GM23248 (cell line): Measurements from ENCODE around the gene MYRIP. TPM values are rescaled to one million over a fixed set of nuclear protein-coding genes. Genes with fewer than 3 reads are reported as not detected.

Experiments used
- DNase-seq: peaks from one replicate; pipeline ENCODE4 v3.0.0-alpha.2; 2015
- H2AFZ ChIP-seq: fragments of 200-600 bp; sonication (generic); 2 replicates; pipeline ENCODE4 v1.6.1; 2016; ENCODE audit warnings: antibody characterized with exemption
- H3F3A ChIP-seq: fragments of 200-600 bp; sonication (generic); 2 replicates; pipeline ENCODE4 v1.6.1; 2016; ENCODE audit warnings: mild to moderate bottlenecking, antibody characterized with exemption, mixed run types; ENCODE audit not compliant: insufficient read depth
- H3K27ac ChIP-seq: fragments of 200-600 bp; sonication (generic); 2 replicates; pipeline ENCODE4 v1.5.1; 2016; ENCODE audit warnings: mild to moderate bottlenecking
- H3K27me3 ChIP-seq: fragments of 200-600 bp; sonication (generic); replicated peaks from 2 replicates; pipeline ENCODE4 v1.6.1; 2016; ENCODE audit warnings: mild to moderate bottlenecking; ENCODE audit not compliant: insufficient read depth
- H3K36me3 ChIP-seq: fragments of 200-600 bp; sonication (generic); 2 replicates; pipeline ENCODE4 v1.6.1; 2016; ENCODE audit warnings: low read depth, mild to moderate bottlenecking
- H3K4me1 ChIP-seq: fragments of 200-600 bp; sonication (generic); 2 replicates; pipeline ENCODE4 v1.6.1; 2016; ENCODE audit warnings: mild to moderate bottlenecking; ENCODE audit not compliant: insufficient read depth
- H3K4me2 ChIP-seq: fragments of 200-600 bp; sonication (generic); one replicate; pipeline ENCODE4 v1.6.1; 2016; ENCODE audit warnings: mild to moderate bottlenecking; ENCODE audit not compliant: unreplicated experiment
- H3K4me3 ChIP-seq: fragments of 200-600 bp; sonication (generic); 2 replicates; pipeline ENCODE4 v1.5.1; 2016; ENCODE audit warnings: mild to moderate bottlenecking
- H3K79me2 ChIP-seq: fragments of 200-600 bp; sonication (generic); 2 replicates; pipeline ENCODE4 v1.6.1; 2016; ENCODE audit warnings: mild to moderate bottlenecking; ENCODE audit not compliant: insufficient read depth
- H3K9ac ChIP-seq: fragments of 200-600 bp; sonication (generic); 2 replicates; pipeline ENCODE4 v1.6.1; 2016; ENCODE audit warnings: mild to moderate bottlenecking
- H3K9me2 ChIP-seq: fragments of 200-600 bp; sonication (generic); 2 replicates; pipeline ENCODE4 v1.6.1; 2016; ENCODE audit warnings: mixed run types, mild to moderate bottlenecking, moderate library complexity; ENCODE audit not compliant: insufficient read depth
- H3K9me3 ChIP-seq: fragments of 200-600 bp; sonication (generic); one replicate; pipeline ENCODE4 v1.6.1; 2017; ENCODE audit warnings: low read depth
- H4K20me1 ChIP-seq: fragments of 200-600 bp; sonication (generic); 2 replicates; pipeline ENCODE4 v1.6.0; 2016; ENCODE audit not compliant: insufficient read depth
- EZH2 ChIP-seq: fragments of 200-600 bp; sonication (generic); IDR thresholded peaks from 2 replicates; pipeline ENCODE4 v1.6.1; 2018; ENCODE audit warnings: antibody characterized with exemption, mild to moderate bottlenecking; ENCODE audit not compliant: insufficient read depth, poor library complexity, severe bottlenecking
- EZH2phosphoT487 ChIP-seq: fragments of 200-600 bp; sonication (generic); IDR thresholded peaks from 2 replicates; pipeline ENCODE4 v1.6.1; 2018; ENCODE audit warnings: antibody characterized with exemption, moderate library complexity, mild to moderate bottlenecking, low read depth; ENCODE audit not compliant: insufficient read depth
- WGBS, 2 experiments: methylation state at CpG; one replicate each; pipeline ENCODE4 v1.1.6; 2015 to 2017; ENCODE audit warnings: low lambda C conversion rate in 2 of 2, low coverage in 1 of 2; ENCODE audit errors: missing lambda C conversion rate in 2 of 2; 5-methylcytosine and 5-hydroxymethylcytosine counted together
- in situ Hi-C: fragments of 300-500 bp; cut with MboI; formaldehyde crosslinking; loops from 2 replicates; pipeline ENCODE4 v1.15.0; 2020
- polyA plus RNA-seq: library from polyadenylated mRNA; unstranded; fragments of >200 nt; fragmentation: Nextera tagmentation; extraction: Ambion mirVana; gene quantifications from 2 replicates; pipeline ENCODE4 v1.2.1, GENCODE V29; 2016
- total RNA-seq: library from RNA; depleted of rRNA; stranded (reverse); fragments of >200 nt; shearing (Covaris generic); gene quantifications from 2 replicates; pipeline ENCODE4 v1.2.3, GENCODE V29; 2014

MYRIP gene
- total and polyA plus RNA-seq, 2 experiments from 2014 or later, result 0.11 to 0.32 TPM

- no peak overlapping the region for H3K27ac ChIP-seq
- H3K9me3 ChIP-seq, result no peaks in the 10 kb centered on the region
- no peak overlapping the region for H2AFZ ChIP-seq
- in situ Hi-C loops, result loop anchor here (25.0 kb wide), 1 partner anchor 441 kb away; no protein-coding TSS in a partner anchor
- no peaks in the 10 kb centered on the region for H4K20me1 ChIP-seq
- no peaks in the 10 kb centered on the region for H3F3A ChIP-seq
- no peaks in the 10 kb centered on the region for H3K27me3 ChIP-seq
- H3K4me1 ChIP-seq, result no peaks in the 10 kb centered on the region
- no peaks in the 10 kb centered on the region for H3K79me2 ChIP-seq
- H3K9me2 ChIP-seq, result no peaks in the 10 kb centered on the region
- H3K4me2 ChIP-seq, result no peak overlapping the region
- H3K36me3 ChIP-seq, result no peaks in the 10 kb centered on the region
- no peak overlapping the region for H3K9ac ChIP-seq
- 3% methylated on average over 3 of the region's 3 CpGs for WGBS, 2 experiments
- DNase-seq, result no peak
- H3K4me3 ChIP-seq, result no peak overlapping the region
- TF ChIP-seq EZH2, result no peak
- TF ChIP-seq EZH2phosphoT487, result no peak
Observed at GRCh38 chr3:39978308-39978707, 168.9 kb downstream of the MYRIP start.

- WGBS, 2 experiments, result 51 to 63% methylated on average over 4 of the region's 4 CpGs
- TF ChIP-seq EZH2, result no peak
- TF ChIP-seq EZH2phosphoT487, result no peak
- no peak overlapping the region for H2AFZ ChIP-seq
- H3K27ac ChIP-seq, result no peak overlapping the region
- H3K79me2 ChIP-seq, result no peaks in the 10 kb centered on the region
- H3F3A ChIP-seq, result no peaks in the 10 kb centered on the region
- H3K9ac ChIP-seq, result no peak overlapping the region
- no peaks in the 10 kb centered on the region for H3K36me3 ChIP-seq
- in situ Hi-C loops, result loop anchor here (10.0 to 25.0 kb wide), 2 partner anchors 195 to 443 kb away; no protein-coding TSS in a partner anchor
- no peaks in the 10 kb centered on the region for H3K27me3 ChIP-seq
- no peak overlapping the region for H3K4me3 ChIP-seq
- H4K20me1 ChIP-seq, result no peaks in the 10 kb centered on the region
- no peaks in the 10 kb centered on the region for H3K9me3 ChIP-seq
- DNase-seq, result no peak
- H3K9me2 ChIP-seq, result no peaks in the 10 kb centered on the region
- H3K4me1 ChIP-seq, result no peaks in the 10 kb centered on the region
- no peak overlapping the region for H3K4me2 ChIP-seq
Observed at GRCh38 chr3:39980058-39980457, 170.6 kb downstream of the MYRIP start.

GRCh38 chr3:39980781-39981180 lies 171.4 kb downstream of the MYRIP start:
- Histone ChIP-seq H2AFZ (no peak overlapping the region), H4K20me1 (no peaks in the 10 kb centered on the region), H3K9me3 (no peaks in the 10 kb centered on the region), H3K79me2 (no peaks in the 10 kb centered on the region), H3K9me2 (no peaks in the 10 kb centered on the region), H3K4me1 (no peaks in the 10 kb centered on the region), H3K36me3 (no peaks in the 10 kb centered on the region), H3K4me3 (no peak overlapping the region), H3K27me3 (no peaks in the 10 kb centered on the region), H3K9ac (no peak overlapping the region), H3K4me2 (no peak overlapping the region), H3K27ac (no peak overlapping the region), H3F3A (no peaks in the 10 kb centered on the region)
- WGBS, 2 experiments, result 63% methylated on average over 3 of the region's 3 CpGs
- no peak for DNase-seq
- in situ Hi-C loops, result loop anchor here (10.0 to 25.0 kb wide), 2 partner anchors 194 to 443 kb away; no protein-coding TSS in a partner anchor
- TF ChIP-seq EZH2phosphoT487, result no peak

- WGBS, 2 experiments, result 60 to 69% methylated on average over 1 of the region's 1 CpG
- in situ Hi-C loops, result loop anchor here (10.0 to 25.0 kb wide), 2 partner anchors 193 to 444 kb away; no protein-coding TSS in a partner anchor
Observed at GRCh38 chr3:39981547-39982184, 172.3 kb downstream of the MYRIP start.

More at GRCh38 chr3:39981547-39982184, 172.3 kb downstream of the MYRIP start:
- H4K20me1 ChIP-seq, result no peaks in the 10 kb centered on the region
- no peaks in the 10 kb centered on the region for H3K4me1 ChIP-seq
- no peak overlapping the region for H3K4me2 ChIP-seq
- no peaks in the 10 kb centered on the region for H3K27me3 ChIP-seq
- TF ChIP-seq EZH2, result no peak
- no peak for TF ChIP-seq EZH2phosphoT487
- DNase-seq, result no peak
- no peak overlapping the region for H2AFZ ChIP-seq
- no peaks in the 10 kb centered on the region for H3K9me2 ChIP-seq
- no peaks in the 10 kb centered on the region for H3K36me3 ChIP-seq
- H3K27ac ChIP-seq, result no peak overlapping the region
- H3K9ac ChIP-seq, result no peak overlapping the region
- H3K4me3 ChIP-seq, result no peak overlapping the region
- H3K9me3 ChIP-seq, result no peaks in the 10 kb centered on the region
- H3K79me2 ChIP-seq, result no peaks in the 10 kb centered on the region
- H3F3A ChIP-seq, result no peaks in the 10 kb centered on the region
